Astrocyte of the cerebellum (primary cell): ENCODE measurements around the gene SMIM33.

Experiments
- DNase-seq: peaks from one replicate; pipeline ENCODE4 v3.0.0-alpha.2; 2011; ENCODE audit warnings: low read depth
- H3K4me3 ChIP-seq: 2 replicates; pipeline ENCODE4 v1.5.1; 2011; ENCODE audit warnings: mild to moderate bottlenecking, low read depth, low read length, moderate library complexity
- in situ Hi-C: cut with HindIII; loops from 2 replicates; pipeline ENCODE4 v1.10.0; 2017; ENCODE audit warnings: low sequenced_read_pairs
- TF ChIP-seq, protein P1 (sequence below): IDR thresholded peaks from 2 replicates; pipeline ENCODE4 v1.5.1; 2012; ENCODE audit warnings: low read length, low read depth, moderate library complexity, mild to moderate bottlenecking; ENCODE audit errors: missing control alignments

Gene SMIM33

DNA sequence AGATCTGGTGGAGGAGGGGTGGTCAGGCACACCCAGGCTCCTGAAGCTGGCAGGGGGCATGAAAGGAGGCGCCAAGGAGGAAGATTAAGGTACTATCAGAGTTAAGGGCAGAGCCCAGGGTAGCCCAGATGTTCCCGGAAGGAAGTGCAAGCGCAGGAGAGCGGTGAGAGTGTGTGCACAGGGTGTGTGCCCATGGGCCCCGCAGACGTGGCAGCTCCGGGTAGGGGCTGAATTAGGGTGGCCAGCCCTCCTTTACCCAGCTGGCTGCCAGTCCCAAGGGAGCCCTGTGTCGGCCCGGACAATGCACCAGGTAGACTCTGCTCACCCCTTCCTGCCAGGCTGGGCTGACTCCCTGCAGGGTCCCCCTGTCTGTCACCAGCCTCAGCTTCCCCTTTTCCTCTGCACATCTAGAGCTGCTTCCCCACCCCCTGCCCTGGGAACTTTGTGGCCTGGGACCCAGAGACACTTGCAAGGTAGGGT is at the start of gene SMIM33:
SMIM33 (plus strand) TSS at position 184 of the 480 bp plus-strand sequence; CDS start at position 302, 118 bp downstream.
- H3K4me3 ChIP-seq = no peak within 1 kb of the TSS
- TF ChIP-seq, protein P1, sequence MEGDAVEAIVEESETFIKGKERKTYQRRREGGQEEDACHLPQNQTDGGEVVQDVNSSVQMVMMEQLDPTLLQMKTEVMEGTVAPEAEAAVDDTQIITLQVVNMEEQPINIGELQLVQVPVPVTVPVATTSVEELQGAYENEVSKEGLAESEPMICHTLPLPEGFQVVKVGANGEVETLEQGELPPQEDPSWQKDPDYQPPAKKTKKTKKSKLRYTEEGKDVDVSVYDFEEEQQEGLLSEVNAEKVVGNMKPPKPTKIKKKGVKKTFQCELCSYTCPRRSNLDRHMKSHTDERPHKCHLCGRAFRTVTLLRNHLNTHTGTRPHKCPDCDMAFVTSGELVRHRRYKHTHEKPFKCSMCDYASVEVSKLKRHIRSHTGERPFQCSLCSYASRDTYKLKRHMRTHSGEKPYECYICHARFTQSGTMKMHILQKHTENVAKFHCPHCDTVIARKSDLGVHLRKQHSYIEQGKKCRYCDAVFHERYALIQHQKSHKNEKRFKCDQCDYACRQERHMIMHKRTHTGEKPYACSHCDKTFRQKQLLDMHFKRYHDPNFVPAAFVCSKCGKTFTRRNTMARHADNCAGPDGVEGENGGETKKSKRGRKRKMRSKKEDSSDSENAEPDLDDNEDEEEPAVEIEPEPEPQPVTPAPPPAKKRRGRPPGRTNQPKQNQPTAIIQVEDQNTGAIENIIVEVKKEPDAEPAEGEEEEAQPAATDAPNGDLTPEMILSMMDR = no peak
- no peak for DNase-seq
- in situ Hi-C loops = no loop called here

DNA sequence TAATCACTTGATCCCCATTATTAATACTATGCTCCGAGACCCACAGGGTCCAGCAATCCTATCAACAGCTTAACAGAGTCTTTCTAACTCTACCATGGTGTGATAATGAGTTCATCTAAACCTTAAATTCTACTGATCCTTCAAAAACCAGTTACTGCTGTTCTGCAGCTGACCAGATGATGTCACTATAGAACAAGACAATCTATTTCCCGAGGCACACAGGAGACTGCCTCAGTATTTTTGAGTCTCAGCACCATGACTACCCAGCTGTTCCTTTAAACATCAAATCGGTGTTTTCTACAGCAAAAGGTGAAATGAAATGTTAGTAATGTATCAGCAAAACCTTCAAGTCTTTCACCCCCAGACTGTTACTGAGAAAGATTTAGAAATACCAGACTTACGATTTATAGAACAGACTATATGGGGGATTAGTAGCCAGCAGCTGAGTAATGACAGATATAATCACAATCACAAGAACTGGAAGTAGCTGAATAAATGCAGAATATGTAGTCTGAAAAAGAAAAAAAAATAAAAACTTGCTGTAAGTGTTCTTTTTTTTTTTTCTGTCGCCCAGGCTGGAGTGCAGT is 48.4 kb upstream of the SMIM33 start:
- TF ChIP-seq, protein P1 = peak; percentile 83

DNA sequence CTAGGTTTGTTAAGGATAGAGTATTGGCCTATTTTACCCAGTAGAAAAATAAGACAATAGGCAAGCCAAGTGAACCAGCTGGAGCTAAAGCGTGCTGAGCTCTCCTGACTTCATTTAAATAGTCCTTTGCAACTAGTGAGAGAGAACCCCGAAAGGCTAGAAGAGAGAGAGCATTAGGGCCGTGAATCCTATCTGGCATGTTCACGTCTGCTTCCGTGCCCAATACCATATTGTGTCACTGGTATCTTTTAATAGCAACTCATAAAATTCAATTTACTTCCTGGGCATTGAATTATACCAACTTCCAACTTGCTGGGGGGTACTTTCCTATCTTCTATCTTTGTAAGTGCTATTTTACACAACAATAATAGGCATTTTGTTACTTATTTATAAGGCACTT is 45.3 kb upstream of the SMIM33 start:
- in situ Hi-C loops = no loop called here
- H3K4me3 ChIP-seq = no peak overlapping the region
- DNase-seq = no peak
- TF ChIP-seq, protein P1 = no peak

More for the DNA sequence above, 48.4 kb upstream of the SMIM33 start:
- peak; percentile 70 for DNase-seq
- in situ Hi-C loops = no loop called here
- no peak overlapping the region for H3K4me3 ChIP-seq

DNA sequence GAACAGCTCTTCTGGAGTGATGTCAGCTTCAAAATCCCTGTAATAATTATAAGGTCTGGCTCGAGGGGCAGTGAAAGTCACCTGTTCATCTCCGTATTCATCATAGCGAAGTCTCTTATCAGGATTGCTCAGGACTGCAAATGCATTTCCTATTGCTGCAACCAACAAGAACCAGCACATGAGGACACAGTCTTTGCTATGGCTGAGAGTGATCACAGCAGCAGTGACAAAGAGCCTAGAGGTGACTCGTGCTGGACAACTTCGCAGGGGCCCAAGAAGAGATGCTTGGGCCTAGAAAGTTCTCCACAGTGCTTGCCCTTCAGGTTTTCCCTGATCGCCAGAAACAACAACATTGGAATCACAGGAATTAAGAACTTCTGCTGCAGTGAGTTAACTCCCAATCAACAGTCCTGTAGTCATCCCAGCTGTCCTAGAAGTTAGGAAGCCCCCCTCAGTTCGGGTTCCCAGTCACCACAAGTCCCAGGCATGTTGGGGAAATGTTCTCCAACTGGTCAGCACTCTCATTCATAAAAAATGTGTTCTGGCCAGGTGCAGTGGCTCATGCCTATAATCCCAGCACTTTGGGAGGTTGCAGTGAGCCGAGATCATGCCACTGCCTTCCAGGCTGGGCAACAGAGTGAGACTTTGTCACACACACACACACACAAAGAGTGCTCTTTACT is 44.5 kb upstream of the SMIM33 start:
- TF ChIP-seq, protein P1 = no peak
- in situ Hi-C loops = no loop called here
- no peak overlapping the region for H3K4me3 ChIP-seq
- DNase-seq = no peak

DNA sequence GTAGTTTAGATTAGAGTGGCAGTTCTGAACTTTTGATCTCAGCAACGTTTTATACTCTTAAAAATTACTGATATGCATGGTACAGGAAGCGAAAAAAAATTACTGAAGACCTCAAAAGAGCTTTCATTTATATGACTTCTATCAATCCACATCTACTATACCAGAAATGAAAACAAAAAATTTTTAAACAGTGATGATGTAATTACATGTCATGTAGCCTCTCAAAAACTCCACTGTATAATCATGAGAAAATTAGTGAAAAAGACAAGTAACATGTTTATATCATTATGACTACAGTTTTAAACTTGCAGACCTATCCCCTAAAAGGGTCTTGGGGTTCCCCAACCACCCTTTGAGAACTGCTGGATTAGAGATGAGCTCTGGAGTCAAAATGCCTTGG is 40.8 kb upstream of the SMIM33 start:
- DNase-seq = no peak
- no peak overlapping the region for H3K4me3 ChIP-seq
- in situ Hi-C loops = no loop called here
- TF ChIP-seq, protein P1 = no peak

DNA sequence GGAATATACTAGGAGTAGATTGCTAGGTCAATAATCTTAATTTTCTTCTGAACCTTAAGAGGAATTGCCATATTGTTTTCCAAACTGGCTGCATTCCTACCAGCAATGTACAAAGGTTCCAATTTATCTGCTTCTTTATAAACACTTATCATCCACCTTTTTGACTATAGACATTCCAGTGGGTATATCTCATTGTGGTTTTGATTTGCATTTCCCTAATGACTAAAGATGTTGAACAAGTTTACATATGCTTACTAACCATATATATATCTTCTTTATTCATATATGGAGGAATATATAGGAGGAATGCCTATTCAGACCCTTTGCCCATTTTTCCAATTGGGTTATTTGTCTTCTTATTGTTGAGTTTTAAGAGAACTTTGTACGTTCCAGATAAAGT is 39.1 kb upstream of the SMIM33 start:
- no peak overlapping the region for H3K4me3 ChIP-seq
- TF ChIP-seq, protein P1 = no peak
- no peak for DNase-seq
- in situ Hi-C loops = no loop called here
